ENCODE data around the gene P2RY11.

- TF ChIP-seq EZH2 (IDR thresholded peaks at IDR 0.05; ENCODE audit: insufficient read depth, low read length) (no peak), CTCF (IDR thresholded peaks at IDR 0.05; ENCODE audit: insufficient read depth, low read depth, low read length) (no peak)
These were observed 42.4 kb upstream of the P2RY11 start for GRCh38 chr19:10069046-10069445.

Data from astrocyte (in vitro differentiated cells and primary cell).